GM21528 (cell line): ENCODE data around the gene NFE2L2.
"Not testable (repeated sequence)": the region's sequence is repeated elsewhere in the genome, so short reads cannot be mapped to it uniquely, and the experiment has no call there.

ENCODE experiments used
- ATAC-seq: cut with Tn5 transposase; IDR thresholded peaks from one replicate; pipeline ENCODE4 v1.9.1; 2021; ENCODE audit warnings: mild to moderate bottlenecking, moderate library complexity; ENCODE audit not compliant: unreplicated experiment, low FRiP score

Gene NFE2L2

GRCh38 chr2:177264693-177265587 is at the start of gene NFE2L2:
Gene NFE2L2, minus strand, starts transcription at chr2:177264727. Its CDS starts 151 bp downstream, at chr2:177264576.
- ATAC-seq: peak; percentile 71

DNA sequence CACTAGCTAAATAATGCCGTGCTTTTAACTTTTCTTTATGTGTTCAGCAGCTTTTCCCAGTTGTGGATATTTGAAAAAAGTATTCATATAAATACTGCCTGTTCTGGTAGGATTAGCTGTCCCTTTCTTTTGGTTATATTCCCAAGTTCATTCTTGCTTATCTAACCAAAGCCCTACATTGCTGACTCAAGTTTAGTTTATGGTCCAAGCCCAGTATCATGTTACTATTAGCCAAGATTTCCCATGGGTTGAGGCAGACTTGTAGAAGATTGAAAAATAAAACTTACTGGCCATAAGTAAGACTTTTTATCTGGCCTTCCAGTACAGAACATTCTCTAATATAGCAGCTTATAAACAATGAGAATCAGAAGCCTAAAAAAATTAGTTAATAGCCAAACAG is 49.7 kb upstream of the NFE2L2 start:
- ATAC-seq: no peak

DNA sequence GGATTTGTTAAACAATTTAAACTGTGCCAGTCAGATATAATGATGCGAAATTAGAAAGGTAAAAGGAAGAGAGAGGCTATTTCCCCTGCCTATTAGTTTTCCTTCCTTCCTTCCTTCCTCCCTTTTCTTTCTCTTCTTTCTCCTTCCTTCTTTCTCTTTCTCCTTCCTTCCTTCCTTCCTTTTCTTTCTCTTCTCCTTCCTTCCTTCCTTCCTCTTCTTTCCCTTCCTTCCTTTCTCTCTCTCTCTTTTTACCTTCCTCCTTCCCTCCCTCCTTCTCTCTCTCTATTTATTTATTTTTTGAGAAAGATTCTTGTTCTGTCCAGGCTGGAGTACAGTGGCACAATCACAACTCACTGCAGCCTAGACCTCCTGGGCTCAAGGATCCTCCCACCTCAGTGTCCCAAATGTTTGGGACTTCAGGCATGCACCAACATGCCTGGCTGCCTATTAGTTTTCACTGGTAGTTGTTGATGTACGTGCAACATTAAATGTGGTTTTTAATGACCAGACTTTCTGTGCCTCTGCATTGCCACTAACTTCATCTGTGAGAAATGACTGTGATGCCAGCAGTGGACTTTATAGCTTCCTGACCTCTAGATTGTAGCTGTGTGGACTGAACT is 48.7 kb upstream of the NFE2L2 start:
- no peak for ATAC-seq

DNA sequence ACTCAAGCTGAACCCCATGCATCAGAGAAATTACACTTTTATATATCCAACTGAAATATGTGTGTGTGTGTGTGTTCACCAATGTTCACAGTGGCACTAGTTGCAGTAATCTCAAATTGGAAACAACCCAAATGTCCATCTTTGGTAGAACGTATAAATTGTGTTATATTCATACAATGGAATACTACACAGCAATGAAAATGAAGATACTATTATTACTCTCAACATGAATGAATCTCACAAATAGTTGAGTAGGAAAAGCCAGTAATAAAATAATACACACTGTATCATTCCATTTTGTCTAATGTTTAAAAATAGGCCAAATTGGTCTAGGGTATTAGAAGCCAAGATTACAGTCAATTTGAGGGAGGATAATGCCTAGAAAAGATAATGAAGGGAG is 48.0 kb upstream of the NFE2L2 start:
- ATAC-seq: no peak

GRCh38 chr2:177309672-177310309 is 45.3 kb upstream of the NFE2L2 start:
- ATAC-seq: not testable (repeated sequence)

DNA sequence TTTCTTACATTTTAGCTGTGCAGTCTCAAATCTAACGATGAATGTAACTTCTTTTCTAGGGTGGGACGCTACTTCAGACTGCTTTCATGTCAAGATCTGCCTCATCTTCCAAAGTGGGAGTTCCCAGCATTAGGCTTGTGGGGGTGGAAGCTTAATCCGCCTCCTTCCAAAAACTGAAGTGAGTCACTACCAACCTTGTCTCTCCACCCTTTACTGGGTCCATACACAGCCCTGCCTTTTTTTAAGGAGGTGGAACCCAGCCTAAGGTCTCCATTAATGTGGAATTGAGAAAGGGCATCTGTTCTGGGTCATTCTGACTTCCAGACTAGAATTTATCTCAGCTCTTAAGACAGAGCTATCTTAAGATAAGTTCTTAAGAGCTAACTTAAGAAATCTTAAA is 42.0 kb upstream of the NFE2L2 start:
- ATAC-seq: no peak

- ATAC-seq: no peak
Observed at GRCh38 chr2:177303939-177304338, 39.4 kb upstream of the NFE2L2 start.

GRCh38 chr2:177302552-177302951 is 38.0 kb upstream of the NFE2L2 start:
- no peak for ATAC-seq

GRCh38 chr2:177298191-177298590 is 33.7 kb upstream of the NFE2L2 start:
- no peak for ATAC-seq

- ATAC-seq: no peak
Observed at GRCh38 chr2:177296040-177296439, 31.5 kb upstream of the NFE2L2 start.

GRCh38 chr2:177295484-177295883 is 31.0 kb upstream of the NFE2L2 start:
- ATAC-seq: no peak

DNA sequence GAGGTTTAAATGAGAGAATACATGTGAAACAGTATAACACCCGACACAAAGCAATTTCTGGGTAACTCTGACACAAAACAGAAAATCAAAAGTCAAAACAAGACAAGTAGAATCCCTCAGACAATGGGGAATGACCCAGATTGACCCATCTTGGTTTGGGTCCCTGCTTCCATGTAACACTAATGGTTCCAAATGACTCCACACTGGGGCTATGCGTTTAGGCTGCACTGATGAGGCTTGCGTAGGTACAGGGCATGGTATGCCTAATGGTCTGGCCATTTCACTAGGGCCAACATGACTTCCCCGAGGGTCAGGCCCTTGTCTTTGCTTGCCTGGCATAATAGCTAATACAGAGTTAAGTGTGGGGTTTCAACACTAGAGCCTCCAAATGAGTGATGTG is 27.2 kb upstream of the NFE2L2 start:
- ATAC-seq: no peak

DNA sequence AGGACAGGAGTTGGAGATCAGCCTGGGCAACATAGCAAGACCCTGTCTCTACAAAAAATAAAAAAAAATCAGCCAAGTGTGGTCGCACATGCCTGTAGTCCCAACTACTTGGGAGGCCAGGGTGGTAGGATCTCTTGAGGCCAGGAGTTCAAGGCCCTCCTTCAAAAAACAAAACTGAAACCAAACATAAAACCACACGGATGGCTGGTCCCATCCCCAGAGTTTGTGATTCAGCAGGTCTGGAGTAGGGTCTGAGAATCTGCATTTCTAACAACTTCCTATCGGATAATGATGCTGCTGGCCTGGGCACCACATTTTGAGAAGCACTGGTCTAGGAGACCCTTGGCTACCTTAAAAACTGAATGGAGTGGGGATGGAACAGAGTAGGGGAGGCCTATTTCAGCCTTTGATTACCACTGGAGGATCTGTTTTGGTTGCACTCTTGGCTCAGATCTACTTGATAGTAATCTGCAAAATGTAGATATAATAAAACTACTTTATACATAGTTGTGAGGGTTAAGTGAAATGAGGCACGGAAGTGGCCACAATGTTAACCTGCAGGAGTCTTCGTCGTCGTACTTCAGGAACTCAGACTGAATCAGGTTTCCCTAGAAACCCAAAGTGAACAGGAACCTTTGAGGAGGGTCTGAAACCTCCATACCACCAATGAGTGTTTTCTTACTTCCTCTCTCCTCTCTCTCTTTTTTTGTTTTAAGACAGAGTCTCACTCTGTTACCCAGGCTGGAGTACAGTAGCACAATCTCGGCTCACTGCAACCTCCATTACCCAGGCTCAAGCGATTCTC is 25.5 kb upstream of the NFE2L2 start:
- peak; percentile 75 for ATAC-seq

- ATAC-seq: no peak
Observed at GRCh38 chr2:177287814-177288213, 23.3 kb upstream of the NFE2L2 start.

GRCh38 chr2:177285892-177286715 is 21.6 kb upstream of the NFE2L2 start:
- ATAC-seq: no peak

DNA sequence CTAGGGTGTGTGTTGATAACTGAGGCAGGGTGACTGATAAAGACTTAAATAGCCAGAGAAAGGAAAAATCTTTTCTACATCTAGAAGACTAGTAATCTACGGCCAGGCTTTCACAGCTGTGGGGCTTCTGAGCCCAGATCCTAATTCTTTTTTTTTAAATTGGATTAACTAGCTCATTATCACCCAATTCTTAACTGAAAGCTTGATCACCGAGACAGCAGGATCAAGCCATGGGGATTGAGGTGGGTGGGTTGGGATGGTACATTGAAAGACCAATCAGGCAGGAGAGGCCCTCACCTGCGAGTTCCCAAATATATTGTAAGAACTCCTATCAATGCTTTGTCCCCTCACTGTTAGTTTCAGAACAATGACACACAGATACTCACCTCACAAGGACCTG is 20.0 kb upstream of the NFE2L2 start:
- no peak for ATAC-seq

GRCh38 chr2:177283906-177284305 is 19.4 kb upstream of the NFE2L2 start:
- no peak for ATAC-seq

DNA sequence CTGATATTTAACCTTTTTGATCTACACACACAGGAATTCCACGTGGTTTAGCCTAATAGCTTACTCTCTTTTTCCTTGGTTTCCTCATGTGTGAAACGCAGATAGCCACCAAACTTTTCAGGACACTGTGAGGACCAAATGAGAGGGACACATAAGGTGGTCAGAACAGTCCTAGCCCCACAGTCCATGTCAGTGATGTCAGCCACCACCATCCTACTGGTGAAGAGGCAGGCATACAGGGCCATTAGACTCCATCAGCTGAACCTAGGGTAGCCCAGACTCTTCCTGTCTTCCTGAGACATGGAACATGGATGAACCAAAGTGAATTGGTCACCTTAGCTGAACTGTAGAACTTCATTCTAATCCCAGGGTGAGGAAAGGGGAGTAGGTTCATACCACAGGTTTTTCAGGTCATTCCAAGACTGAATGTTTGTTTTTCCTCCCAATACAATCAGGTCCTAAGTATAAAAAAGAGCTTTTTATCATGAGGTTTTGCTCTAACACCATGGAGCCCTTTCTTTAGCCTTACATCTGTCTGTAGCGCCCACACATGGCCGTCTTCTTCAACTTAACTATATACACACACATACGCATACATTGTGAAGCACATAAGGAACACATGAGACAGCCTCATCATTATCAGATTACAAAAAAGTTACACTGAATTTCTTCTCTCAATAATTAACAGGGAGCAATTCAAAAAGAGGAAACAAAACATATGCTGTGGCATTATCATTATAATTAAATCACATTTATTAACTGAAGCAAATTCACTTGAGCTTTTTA is 18.5 kb upstream of the NFE2L2 start:
- ATAC-seq: no peak

DNA sequence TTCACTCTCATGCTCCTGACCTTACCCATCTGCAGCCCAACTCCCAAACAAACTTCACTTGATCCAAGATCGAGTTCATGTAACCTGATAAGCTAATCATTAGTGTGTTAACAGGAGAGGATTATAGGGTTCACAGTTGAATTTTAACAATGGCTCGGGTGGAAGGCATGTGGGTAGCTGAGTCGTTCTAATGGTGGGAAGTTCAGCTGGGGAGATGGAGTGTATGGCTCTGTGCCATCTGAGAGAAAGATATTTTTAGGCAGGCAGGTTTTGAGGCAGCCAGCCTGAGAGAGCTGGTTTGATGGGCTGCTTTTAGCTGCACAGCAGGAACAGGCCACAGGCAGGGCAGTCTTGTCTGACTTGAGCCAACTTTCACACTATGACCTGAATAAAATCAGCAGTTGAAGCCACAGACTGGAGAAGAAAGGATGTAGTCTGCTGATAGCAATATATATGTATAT is 17.7 kb upstream of the NFE2L2 start:
- peak; percentile 27 for ATAC-seq
